DOHH2 (cell line): ENCODE results near the gene TMEM139.

Experiments used
- EZH2phosphoT487 ChIP-seq: fragments of 200-600 bp; sonication (generic); IDR thresholded peaks from 2 replicates; pipeline ENCODE4 v1.6.1; 2017; ENCODE audit warnings: borderline replicate concordance, mild to moderate bottlenecking, antibody characterized with exemption, low read length, moderate library complexity, mixed read lengths
- TF ChIP-seq, protein P1 (sequence below): fragments of 200-600 bp; sonication (generic); IDR thresholded peaks from one replicate; pipeline ENCODE4 v1.5.1; 2014; ENCODE audit warnings: antibody characterized with exemption, mild to moderate bottlenecking, low read depth, low read length; ENCODE audit not compliant: poor library complexity, severe bottlenecking

DNA sequence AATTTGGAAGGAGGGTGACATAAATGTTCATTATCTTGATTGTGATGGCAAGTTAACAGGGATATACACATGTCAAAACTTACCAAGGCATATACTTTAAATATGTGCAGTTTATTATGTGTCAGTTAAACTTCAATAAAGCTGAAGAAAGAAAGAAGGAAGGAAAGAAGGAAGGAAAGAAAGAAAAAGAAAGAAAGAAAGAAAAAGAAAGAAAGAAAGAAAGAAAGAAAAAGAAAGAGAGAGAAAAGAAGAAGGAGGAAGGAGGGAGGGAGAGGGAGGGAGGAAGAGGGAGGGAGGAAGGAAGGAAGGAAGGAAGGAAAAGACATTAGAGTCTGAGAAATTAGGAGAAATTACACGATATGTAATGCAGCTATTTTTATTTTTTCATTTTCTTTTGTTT is 37.4 kb upstream of the TMEM139 start:
- TF ChIP-seq, protein P1, sequence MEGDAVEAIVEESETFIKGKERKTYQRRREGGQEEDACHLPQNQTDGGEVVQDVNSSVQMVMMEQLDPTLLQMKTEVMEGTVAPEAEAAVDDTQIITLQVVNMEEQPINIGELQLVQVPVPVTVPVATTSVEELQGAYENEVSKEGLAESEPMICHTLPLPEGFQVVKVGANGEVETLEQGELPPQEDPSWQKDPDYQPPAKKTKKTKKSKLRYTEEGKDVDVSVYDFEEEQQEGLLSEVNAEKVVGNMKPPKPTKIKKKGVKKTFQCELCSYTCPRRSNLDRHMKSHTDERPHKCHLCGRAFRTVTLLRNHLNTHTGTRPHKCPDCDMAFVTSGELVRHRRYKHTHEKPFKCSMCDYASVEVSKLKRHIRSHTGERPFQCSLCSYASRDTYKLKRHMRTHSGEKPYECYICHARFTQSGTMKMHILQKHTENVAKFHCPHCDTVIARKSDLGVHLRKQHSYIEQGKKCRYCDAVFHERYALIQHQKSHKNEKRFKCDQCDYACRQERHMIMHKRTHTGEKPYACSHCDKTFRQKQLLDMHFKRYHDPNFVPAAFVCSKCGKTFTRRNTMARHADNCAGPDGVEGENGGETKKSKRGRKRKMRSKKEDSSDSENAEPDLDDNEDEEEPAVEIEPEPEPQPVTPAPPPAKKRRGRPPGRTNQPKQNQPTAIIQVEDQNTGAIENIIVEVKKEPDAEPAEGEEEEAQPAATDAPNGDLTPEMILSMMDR: no peak
- TF ChIP-seq EZH2phosphoT487: no peak
